ENCODE results near the gene AK5. TPM values are rescaled to one million over a fixed set of nuclear protein-coding genes. Genes with fewer than 3 reads are reported as not detected.

AK5 gene
- polyA plus RNA-seq, 2 of the 4 experiments (the other 2 are of a cell fraction): 4.9 to 6.1 TPM

GRCh38 chr1:77504986-77505385 is 223.2 kb downstream of the AK5 start:
- no peak for TF ChIP-seq CTCF (IDR thresholded peaks at IDR 0.05)
- no peak for TF ChIP-seq TFCP2L1 (CRISPR knock-in tag; IDR thresholded peaks at IDR 0.05)
- no peak for TF ChIP-seq HES2 (IDR thresholded peaks at IDR 0.05)
- TF ChIP-seq CHD2 (IDR thresholded peaks at IDR 0.05; ENCODE audit: low read length, partially characterized antibody): no peak
- CTCF ChIA-PET: interaction anchor here (0.6 kb wide), 1 partner anchor 29 kb away, joined by 3 read pairs; no protein-coding TSS in a partner anchor
- Histone ChIP-seq H3K4me3 (no peak overlapping the region), H3K4me2 (no peak overlapping the region), H3K27ac (no peak overlapping the region), H3K9me3 (no peaks in the 10 kb centered on the region), H3K4me1 (0 out of 3 replicates have a peak, but pooled peaks cover 4% of the 10 kb centered on the region)
- 74% methylated on average over 4 of the region's 4 CpGs for WGBS (ENCODE audit: missing lambda C conversion rate)
- DNase-seq (ENCODE audit: low read depth in 1 of 2, low spot score in 1 of 2) (no peak), ATAC-seq (no peak), FAIRE-seq (no peak)
- POLR2A ChIA-PET: no interaction called here

- DNase-seq (ENCODE audit: low read depth in 1 of 2, low spot score in 1 of 2): no peak
- H3K9me3 ChIP-seq: no peaks in the 10 kb centered on the region
- TF ChIP-seq MAFK (IDR thresholded peaks at IDR 0.05; ENCODE audit: partially characterized antibody) (peak; percentile 49), NPAS2 (CRISPR knock-in tag; IDR thresholded peaks at IDR 0.05; ENCODE audit: borderline replicate concordance) (no peak)
- ChIA-PET CTCF (interaction anchor here (1.3 kb wide), 1 partner anchor 11 kb away, joined by 4 read pairs; no protein-coding TSS in a partner anchor), POLR2A (no interaction called here)
- peaks cover 8% of the 10 kb centered on the region for H3K4me1 ChIP-seq
- H3K4me2 ChIP-seq: no peak overlapping the region
- 0 out of 6 replicates have a peak overlapping the region, but pooled peaks of 1 of the 2 experiments have one; percentile 24 for H3K27ac ChIP-seq
- FAIRE-seq: no peak
- 89% methylated on average over 4 of the region's 4 CpGs for WGBS (ENCODE audit: missing lambda C conversion rate)
- ATAC-seq: no peak
- H3K4me3 ChIP-seq: no peak overlapping the region
These were observed 225.0 kb downstream of the AK5 start for GRCh38 chr1:77506771-77507170.

- Histone ChIP-seq H3K4me2 (no peak overlapping the region), H3K4me3 (no peak overlapping the region), H3K9me3 (no peaks in the 10 kb centered on the region), H3K4me1 (peaks cover 12% of the 10 kb centered on the region), H3K27ac (peak overlapping the region in 1 of 2 experiments; percentile 58; a peak in 1 of 6 replicates)
- FAIRE-seq: no peak
- ATAC-seq: no peak
- no peak for DNase-seq (ENCODE audit: low read depth in 1 of 2, low spot score in 1 of 2)
- TF ChIP-seq CHD2 (IDR thresholded peaks at IDR 0.05; ENCODE audit: low read length, partially characterized antibody) (no peak), MAZ (IDR thresholded peaks at IDR 0.05; ENCODE audit: borderline replicate concordance, low read depth, low read length) (no peak), CBX2 (IDR thresholded peaks at IDR 0.05; ENCODE audit: borderline replicate concordance, low read depth) (no peak), PBX3 (IDR thresholded peaks at IDR 0.05) (no peak), FOSL2 (IDR thresholded peaks at IDR 0.05) (no peak), FOSL2 (CRISPR knock-in tag; IDR thresholded peaks at IDR 0.05) (no peak), ZC3H11A (IDR thresholded peaks at IDR 0.05) (no peak), SREBF2 (IDR thresholded peaks at IDR 0.05) (no peak), PHF8 (IDR thresholded peaks at IDR 0.05; ENCODE audit: borderline replicate concordance, low read depth) (no peak), EHMT2 (IDR thresholded peaks at IDR 0.05; ENCODE audit: low read depth) (no peak), E2F6 (IDR thresholded peaks at IDR 0.05; ENCODE audit: borderline replicate concordance, low read depth) (no peak), CEBPB (IDR thresholded peaks at IDR 0.05) (no peak), RAD21 (conservative IDR thresholded peaks at IDR 0.05 in 1 of 2, IDR thresholded peaks at IDR 0.05 in 1 of 2) (no peak), CTCF (IDR thresholded peaks at IDR 0.05) (no peak), NPAS2 (CRISPR knock-in tag; IDR thresholded peaks at IDR 0.05; ENCODE audit: borderline replicate concordance) (no peak)
- CTCF ChIA-PET: no interaction called here
- POLR2A ChIA-PET: no interaction called here
- 85% methylated on average over 3 of the region's 3 CpGs for WGBS (ENCODE audit: missing lambda C conversion rate)
These were observed 227.3 kb downstream of the AK5 start for GRCh38 chr1:77509051-77509492.

All from A549 (cell line).